PFSK-1 (cell line): Measurements from ENCODE around the gene CYTH3.

Experiments used
- FOXP2 ChIP-seq: optimal IDR thresholded peaks from 2 replicates; pipeline ENCODE3; 2011; ENCODE audit warnings: borderline replicate concordance, control low read depth, inconsistent platforms; ENCODE audit not compliant: insufficient read depth; ENCODE audit errors: extremely low read length, extremely low read depth
- POLR2AphosphoS5 ChIP-seq: IDR thresholded peaks from 2 replicates; pipeline ENCODE4 v1.6.1; 2012; ENCODE audit warnings: low read depth, mild to moderate bottlenecking, control low read depth, low read length, moderate library complexity
- REST ChIP-seq, 2 experiments: IDR thresholded peaks; 2 replicates each; pipeline versions ENCODE4 v1.6.1 to v1.8.0; 2011 to 2012; ENCODE audit warnings: low read depth in 2 of 2, low read length in 2 of 2, control low read depth in 1 of 2, inconsistent platforms in 1 of 2, mild to moderate bottlenecking in 1 of 2, moderate library complexity in 1 of 2; ENCODE audit not compliant: insufficient read depth in 1 of 2
- SIN3A ChIP-seq: IDR thresholded peaks from 2 replicates; pipeline ENCODE4 v1.6.1; 2012; ENCODE audit warnings: mild to moderate bottlenecking, low read length, moderate library complexity, borderline replicate concordance; ENCODE audit not compliant: insufficient read depth
- TAF1 ChIP-seq: IDR thresholded peaks from 2 replicates; pipeline ENCODE4 v1.6.1; 2012; ENCODE audit warnings: low read length, control low read depth, borderline replicate concordance; ENCODE audit not compliant: insufficient read depth

CYTH3 gene

GRCh38 chr7:6175645-6176044, 96.8 kb downstream of the CYTH3 start:
- TF ChIP-seq TAF1 (no peak), REST (IDR thresholded peaks at IDR 0.05; ENCODE audit: insufficient read depth in 1 of 2, low read depth in 2 of 2, low read length in 2 of 2) (no peak), FOXP2 (no peak), SIN3A (no peak), POLR2AphosphoS5 (no peak)

GRCh38 chr7:6172910-6173295, 99.5 kb downstream of the CYTH3 start:
- TF ChIP-seq POLR2AphosphoS5, result no peak
- no peak for TF ChIP-seq TAF1

- TF ChIP-seq REST (IDR thresholded peaks at IDR 0.05; ENCODE audit: insufficient read depth in 1 of 2, low read depth in 2 of 2, low read length in 2 of 2) (no peak), TAF1 (no peak), SIN3A (no peak), POLR2AphosphoS5 (no peak), FOXP2 (no peak)
Observed at GRCh38 chr7:6172224-6172909, 100.1 kb downstream of the CYTH3 start.

- no peak for TF ChIP-seq FOXP2
- no peak for TF ChIP-seq POLR2AphosphoS5
- TF ChIP-seq REST (IDR thresholded peaks at IDR 0.05; ENCODE audit: insufficient read depth in 1 of 2, low read depth in 2 of 2, low read length in 2 of 2), result no peak
- no peak for TF ChIP-seq TAF1
- TF ChIP-seq SIN3A, result no peak
Observed at GRCh38 chr7:6171532-6172223, 100.7 kb downstream of the CYTH3 start.

- no peak for TF ChIP-seq TAF1
- no peak for TF ChIP-seq POLR2AphosphoS5
- no peak for TF ChIP-seq REST (IDR thresholded peaks at IDR 0.05; ENCODE audit: insufficient read depth in 1 of 2, low read depth in 2 of 2, low read length in 2 of 2)
- TF ChIP-seq FOXP2, result no peak
- TF ChIP-seq SIN3A, result no peak
Observed at GRCh38 chr7:6170571-6171531, 101.6 kb downstream of the CYTH3 start.
